ENCODE data around the gene JADE2. TPM values are rescaled to one million over a fixed set of nuclear protein-coding genes. Genes with fewer than 3 reads are reported as not detected.

Gene JADE2
- total RNA-seq, 2 experiments from 2014 or later = 92.5 to 93.8 TPM

- Mint-ChIP-seq H3K36me3 (ENCODE audit: low read depth) (no peaks in the 10 kb centered on the region), H3K9me3 (no peaks in the 10 kb centered on the region), H3K27me3 (no peaks in the 10 kb centered on the region), H3K4me3 (no peak overlapping the region), H3K27ac (no peak overlapping the region), H3K4me1 (peaks cover 34% of the 10 kb centered on the region)
- ChIA-PET POLR2A (interaction anchor here (1.0 kb wide), 1 partner anchor 36 kb away, joined by 3 read pairs; no protein-coding TSS in a partner anchor), CTCF (interaction anchor here (0.6 to 2.4 kb wide), 7 partner anchors 7 to 264 kb away, joined by 3 to 9 read pairs (median 4); partner anchors contain the start of gene CDKN2AIPNL)
- DNase-seq = no peak
These were observed 24.6 kb upstream of the JADE2 start for GRCh38 chr5:134500699-134501430.

GRCh38 chr5:134502259-134502658 lies 23.2 kb upstream of the JADE2 start:
- Mint-ChIP-seq H3K36me3 (ENCODE audit: low read depth) (no peaks in the 10 kb centered on the region), H3K27ac (peak overlapping the region; percentile 80), H3K9me3 (no peaks in the 10 kb centered on the region), H3K4me3 (no peak overlapping the region), H3K27me3 (no peaks in the 10 kb centered on the region), H3K4me1 (peaks cover 37% of the 10 kb centered on the region)
- ChIA-PET CTCF (interaction anchor here (0.5 to 2.4 kb wide), 7 partner anchors 8 to 122 kb away, joined by 3 to 9 read pairs (median 6); partner anchors contain the start of genes CDKN2AIPNL and JADE2), POLR2A (interaction anchor here (1.0 to 1.2 kb wide), 2 partner anchors 37 to 57 kb away, joined by 3 to 4 read pairs; no protein-coding TSS in a partner anchor)
- no peak for DNase-seq

GRCh38 chr5:134503088-134503936 lies 22.2 kb upstream of the JADE2 start:
- H3K36me3 Mint-ChIP-seq (ENCODE audit: low read depth) = no peaks in the 10 kb centered on the region
- no peaks in the 10 kb centered on the region for H3K9me3 Mint-ChIP-seq
- H3K4me1 Mint-ChIP-seq = peaks cover 40% of the 10 kb centered on the region
- ChIA-PET CTCF (interaction anchor here (0.6 to 1.8 kb wide), 8 partner anchors 9 to 123 kb away, joined by 3 to 6 read pairs (median 4); no protein-coding TSS in a partner anchor), POLR2A (interaction anchor here (0.7 to 1.2 kb wide), 2 partner anchors 58 to 92 kb away, joined by 4 read pairs; partner anchors contain the start of gene CDKN2AIPNL)
- peak overlapping the region; percentile 96 for H3K27ac Mint-ChIP-seq
- H3K27me3 Mint-ChIP-seq = no peaks in the 10 kb centered on the region
- peak overlapping the region; percentile 34 for H3K4me3 Mint-ChIP-seq
- peak; percentile 71 for DNase-seq

GRCh38 chr5:134503937-134504437 lies 21.5 kb upstream of the JADE2 start:
- DNase-seq = no peak
- H3K9me3 Mint-ChIP-seq = no peaks in the 10 kb centered on the region
- H3K27ac Mint-ChIP-seq = peak overlapping the region; percentile 96
- H3K4me1 Mint-ChIP-seq = peaks cover 40% of the 10 kb centered on the region
- H3K36me3 Mint-ChIP-seq (ENCODE audit: low read depth) = no peaks in the 10 kb centered on the region
- ChIA-PET POLR2A (no interaction called here), CTCF (interaction anchor here (0.8 to 1.8 kb wide), 7 partner anchors 10 to 122 kb away, joined by 3 to 6 read pairs (median 4); no protein-coding TSS in a partner anchor)
- peak overlapping the region; percentile 34 for H3K4me3 Mint-ChIP-seq
- no peaks in the 10 kb centered on the region for H3K27me3 Mint-ChIP-seq

GRCh38 chr5:134504629-134505300 lies 20.7 kb upstream of the JADE2 start:
- peaks cover 40% of the 10 kb centered on the region for H3K4me1 Mint-ChIP-seq
- peak overlapping the region; percentile 68 for H3K27ac Mint-ChIP-seq
- no peak for DNase-seq
- no peak overlapping the region for H3K4me3 Mint-ChIP-seq
- CTCF ChIA-PET = no interaction called here
- H3K36me3 Mint-ChIP-seq (ENCODE audit: low read depth) = no peaks in the 10 kb centered on the region
- POLR2A ChIA-PET = no interaction called here
- no peaks in the 10 kb centered on the region for H3K27me3 Mint-ChIP-seq
- no peaks in the 10 kb centered on the region for H3K9me3 Mint-ChIP-seq

GRCh38 chr5:134506054-134507039 lies 19.1 kb upstream of the JADE2 start:
- POLR2A ChIA-PET = no interaction called here
- CTCF ChIA-PET = interaction anchor here (0.6 to 2.0 kb wide), 7 partner anchors 9 to 29 kb away, joined by 3 to 9 read pairs (median 5); no protein-coding TSS in a partner anchor

GRCh38 chr5:134507452-134507851 lies 18.0 kb upstream of the JADE2 start:
- POLR2A ChIA-PET = no interaction called here
- Mint-ChIP-seq H3K27ac (no peak overlapping the region), H3K4me1 (peaks cover 38% of the 10 kb centered on the region), H3K4me3 (no peak overlapping the region), H3K36me3 (ENCODE audit: low read depth) (no peaks in the 10 kb centered on the region), H3K27me3 (no peaks in the 10 kb centered on the region), H3K9me3 (no peaks in the 10 kb centered on the region)
- no peak for DNase-seq
- CTCF ChIA-PET = interaction anchor here (0.6 to 2.0 kb wide), 8 partner anchors 8 to 400 kb away, joined by 3 to 9 read pairs (median 4); no protein-coding TSS in a partner anchor

More at GRCh38 chr5:134506054-134507039, 19.1 kb upstream of the JADE2 start:
- no peaks in the 10 kb centered on the region for H3K36me3 Mint-ChIP-seq (ENCODE audit: low read depth)
- no peaks in the 10 kb centered on the region for H3K27me3 Mint-ChIP-seq
- peaks cover 45% of the 10 kb centered on the region for H3K4me1 Mint-ChIP-seq
- H3K9me3 Mint-ChIP-seq = no peaks in the 10 kb centered on the region
- no peak overlapping the region for H3K4me3 Mint-ChIP-seq
- DNase-seq = no peak
- peak overlapping the region; percentile 31 for H3K27ac Mint-ChIP-seq

GRCh38 chr5:134508521-134509195 lies 16.8 kb upstream of the JADE2 start:
- Mint-ChIP-seq H3K4me1 (peaks cover 29% of the 10 kb centered on the region), H3K4me3 (no peak overlapping the region), H3K36me3 (ENCODE audit: low read depth) (no peaks in the 10 kb centered on the region), H3K27ac (no peak overlapping the region), H3K27me3 (no peaks in the 10 kb centered on the region), H3K9me3 (no peaks in the 10 kb centered on the region)
- ChIA-PET CTCF (interaction anchor here (0.5 to 1.6 kb wide), 4 partner anchors 78 to 1279 kb away, joined by 3 to 5 read pairs (median 4); partner anchors contain the start of gene CDKN2AIPNL), POLR2A (no interaction called here)
- no peak for DNase-seq

- Mint-ChIP-seq H3K9me3 (no peaks in the 10 kb centered on the region), H3K27ac (no peak overlapping the region)
- CTCF ChIA-PET = interaction anchor here (0.6 to 3.3 kb wide), 4 partner anchors 8 to 239 kb away, joined by 3 to 9 read pairs (median 4); partner anchors contain the start of gene CDKN2AIPNL
These were observed 16.0 kb upstream of the JADE2 start for GRCh38 chr5:134509308-134510040.

More at GRCh38 chr5:134509308-134510040, 16.0 kb upstream of the JADE2 start:
- Mint-ChIP-seq H3K4me1 (peaks cover 21% of the 10 kb centered on the region), H3K4me3 (no peak overlapping the region), H3K36me3 (ENCODE audit: low read depth) (no peaks in the 10 kb centered on the region), H3K27me3 (no peaks in the 10 kb centered on the region)
- DNase-seq = no peak
- POLR2A ChIA-PET = no interaction called here
